Endothelial cell of umbilical vein (primary cell): ENCODE data around the gene MGAT5. TPM values are rescaled to one million over a fixed set of nuclear protein-coding genes. Genes with fewer than 3 reads are reported as not detected.

ENCODE experiments used
- BruUV-seq: library from RNA; stranded (reverse); fragments of 400-500 nt; replicated peaks from 2 replicates; lab custom pipeline; 2021; lab: Mats Ljungman, UMichigan
- CTCF ChIA-PET: fragments of 300-600, 350-600 bp; sonication (Branson Sonifier 250); formaldehyde crosslinking; loops from one replicate; lab custom pipeline; 2021; ENCODE audit warnings: antibody characterized with exemption, inconsistent platforms; lab: Charles Lee
- POLR2A ChIA-PET: fragments of 300-600, 350-600 bp; sonication (Branson Sonifier 250); formaldehyde crosslinking; loops from one replicate; lab custom pipeline; 2021; ENCODE audit warnings: antibody characterized with exemption, inconsistent platforms; lab: Charles Lee
- DNase-seq: peaks from one replicate; pipeline ENCODE4 v3.0.0-alpha.2; 2011; ENCODE audit warnings: low read depth, low spot score
- FAIRE-seq: peaks from 2 replicates; lab custom pipeline; 2011; peaks lifted over from hg19 to GRCh38; lab: Jason Lieb, UNC
- H2AFZ ChIP-seq: 2 replicates; pipeline ENCODE4 v1.6.0; 2012; ENCODE audit warnings: low read depth, low read length, control low read depth, inconsistent platforms
- H3K27ac ChIP-seq: 2 replicates; pipeline ENCODE4 v1.5.1; 2011; ENCODE audit warnings: low read depth, mild to moderate bottlenecking, control low read depth, low read length, moderate library complexity; ENCODE audit not compliant: insufficient read depth
- H3K27me3 ChIP-seq, 2 experiments: 2 replicates each; pipeline versions ENCODE4 v1.6.0 to v1.6.1; 2011; ENCODE audit warnings: low read length in 2 of 2, mixed read lengths in 1 of 2; ENCODE audit not compliant: control insufficient read depth in 2 of 2, insufficient read depth in 2 of 2
- H3K36me3 ChIP-seq, 2 experiments: 2 replicates in 1 of 2; 3 replicates in 1 of 2; pipeline ENCODE4 v1.5.1; 2011; ENCODE audit warnings: low read length in 2 of 2, mild to moderate bottlenecking in 1 of 2, moderate library complexity in 1 of 2; ENCODE audit not compliant: control insufficient read depth in 2 of 2, insufficient read depth in 2 of 2; ENCODE audit errors: extremely low read depth in 1 of 2
- H3K4me1 ChIP-seq: 3 replicates; pipeline ENCODE4 v1.5.1; 2011; ENCODE audit warnings: mild to moderate bottlenecking, low read length; ENCODE audit not compliant: control insufficient read depth, insufficient read depth; ENCODE audit errors: extremely low read depth
- H3K4me2 ChIP-seq: 2 replicates; pipeline ENCODE4 v1.6.1; 2011; ENCODE audit warnings: low read length, control low read depth, mixed read lengths; ENCODE audit not compliant: insufficient read depth
- H3K4me3 ChIP-seq, 3 experiments: fragments of 200-600 bp in 1 of 3; sonication (generic), shearing (Covaris generic) in 1 of 3; replicated peaks in 1 of 3; 2 replicates each; pipeline ENCODE4 v1.5.1; 2011 to 2016; ENCODE audit warnings: control low read depth in 3 of 3, low read length in 3 of 3, mild to moderate bottlenecking in 2 of 3, inconsistent platforms in 1 of 3, low read depth in 1 of 3, moderate library complexity in 1 of 3; ENCODE audit not compliant: insufficient read depth in 1 of 3
- H3K79me2 ChIP-seq: 2 replicates; pipeline ENCODE4 v1.6.0; 2012; ENCODE audit warnings: low read length, inconsistent platforms; ENCODE audit not compliant: control insufficient read depth, insufficient read depth
- H3K9ac ChIP-seq: replicated peaks from 2 replicates; pipeline ENCODE3; 2011; ENCODE audit warnings: low read length, control low read depth; ENCODE audit not compliant: insufficient read depth; ENCODE audit errors: extremely low read depth
- H3K9me1 ChIP-seq: replicated peaks from 3 replicates; pipeline ENCODE4 v1.6.0; 2011; ENCODE audit warnings: mild to moderate bottlenecking, low read length; ENCODE audit not compliant: control insufficient read depth, insufficient read depth; ENCODE audit errors: extremely low read depth
- H3K9me3 ChIP-seq: replicated peaks from 2 replicates; pipeline ENCODE4 v1.5.1; 2012; ENCODE audit warnings: low read length, inconsistent platforms; ENCODE audit not compliant: control insufficient read depth, insufficient read depth
- H4K20me1 ChIP-seq: replicated peaks from 2 replicates; pipeline ENCODE3; 2011; ENCODE audit warnings: mild to moderate bottlenecking, low read length; ENCODE audit not compliant: control insufficient read depth, insufficient read depth; ENCODE audit errors: extremely low read depth
- EZH2 ChIP-seq: IDR thresholded peaks from 2 replicates; pipeline ENCODE4 v1.6.1; 2012; ENCODE audit warnings: borderline replicate concordance, low read depth, mild to moderate bottlenecking, moderate library complexity, low read length, inconsistent platforms; ENCODE audit not compliant: severe bottlenecking
- FOS ChIP-seq: IDR thresholded peaks from 2 replicates; pipeline ENCODE4 v1.6.1; 2011; ENCODE audit warnings: mild to moderate bottlenecking, low read length, moderate library complexity, borderline replicate concordance; ENCODE audit not compliant: insufficient read depth
- GATA2 ChIP-seq: IDR thresholded peaks from 2 replicates; pipeline ENCODE4 v1.7.0; 2011; ENCODE audit warnings: low read depth, mild to moderate bottlenecking, moderate library complexity, mixed read lengths, low read length; ENCODE audit not compliant: insufficient read length, insufficient read depth
- JUN ChIP-seq: IDR thresholded peaks from 2 replicates; pipeline ENCODE4 v1.6.1; 2011; ENCODE audit warnings: borderline replicate concordance, low read depth; ENCODE audit not compliant: insufficient read length, insufficient read depth
- MYC ChIP-seq: IDR thresholded peaks from one replicate; pipeline ENCODE4 v1.6.1; 2011; ENCODE audit warnings: mild to moderate bottlenecking, low read depth, low read length
- POLR2A ChIP-seq: IDR thresholded peaks from 2 replicates; pipeline ENCODE4 v1.6.1; 2012; ENCODE audit warnings: low read depth, mild to moderate bottlenecking, control low read depth, low read length
- POLR2AphosphoS5 ChIP-seq: IDR thresholded peaks from 2 replicates; pipeline ENCODE4 v1.6.1; 2012; ENCODE audit warnings: low read depth, mild to moderate bottlenecking, control low read depth, low read length, moderate library complexity; ENCODE audit not compliant: insufficient read depth
- dilution Hi-C: fragments of 300-500 bp; cut with MboI; formaldehyde crosslinking; loops from one replicate; pipeline ENCODE4 v1.15.0; 2019; ENCODE audit warnings: low sequenced_read_pairs; ENCODE audit not compliant: extremely low pct_ligation_motif_present
- intact Hi-C: fragments of 100-400 bp; cut with micrococcal nuclease; formaldehyde crosslinking; loops from one replicate; pipeline ENCODE4 v1.10.0; 2022
- polyA plus RNA-seq, 4 experiments: library from polyadenylated mRNA; depleted of rRNA in 3 of 4; stranded (reverse) in 3 of 4; unstranded in 1 of 4; fragments of >200 nt; gene quantifications; 2 replicates each; pipeline versions ENCODE4 v1.2.1 to v1.2.3, GENCODE V29; 2011 to 2012; ENCODE audit warnings: missing spikeins in 1 of 4
- total RNA-seq: library from RNA; stranded (reverse); gene quantifications from 2 replicates; pipeline ENCODE4 v1.2.3, GENCODE V29; 2021
- TF ChIP-seq, protein P1 (sequence below): IDR thresholded peaks from 2 replicates; pipeline ENCODE4 v1.6.1; 2011; ENCODE audit not compliant: insufficient read depth, insufficient read length
- TF ChIP-seq, protein P2 (sequence below), 2 donors: IDR thresholded peaks; 1 replicate in 1 of 2; 2 replicates in 1 of 2; pipeline ENCODE4 v1.5.1; 2011; ENCODE audit warnings: low read length in 2 of 2, mild to moderate bottlenecking in 2 of 2, moderate library complexity in 2 of 2, control low read depth in 1 of 2, inconsistent platforms in 1 of 2, low read depth in 1 of 2; ENCODE audit not compliant: insufficient read depth in 1 of 2; ENCODE audit errors: extremely low read depth in 1 of 2

Gene MGAT5
- total and polyA plus RNA-seq, 2 donors (not counting 3 experiments of a cell fraction or from before 2014, with no cell fraction given), result 17.7 to 84.1 TPM

DNA sequence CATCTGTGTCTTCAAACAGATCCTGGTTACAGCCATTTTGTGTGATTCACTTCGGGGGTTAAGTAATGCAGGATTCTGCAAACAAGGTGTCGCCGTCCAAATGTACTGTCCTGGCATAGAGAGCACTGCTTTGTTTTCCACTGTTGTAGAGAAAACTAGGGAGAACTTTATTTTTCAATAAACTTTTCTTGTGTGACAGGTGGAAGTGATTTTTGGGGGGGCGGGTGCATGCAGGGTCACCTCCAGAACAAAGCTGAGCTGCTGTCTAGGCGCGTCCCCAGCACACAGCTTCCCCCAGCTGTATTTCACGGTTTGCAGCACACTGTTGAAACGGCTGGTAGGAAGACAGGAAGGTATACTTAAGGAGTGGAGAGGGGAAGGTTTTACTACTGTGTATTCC, 200.6 kb downstream of the MGAT5 start:
- dilution Hi-C loops, result no loop called here
- H3K4me3 ChIP-seq, result no peak overlapping the region
- no peaks in the 10 kb centered on the region for H3K36me3 ChIP-seq
- peaks cover 5% of the 10 kb centered on the region for H3K4me1 ChIP-seq
- no peak overlapping the region for H3K4me2 ChIP-seq
- TF ChIP-seq JUN (no peak), EZH2 (no peak), GATA2 (no peak), FOS (no peak)
- TF ChIP-seq, protein P1, sequence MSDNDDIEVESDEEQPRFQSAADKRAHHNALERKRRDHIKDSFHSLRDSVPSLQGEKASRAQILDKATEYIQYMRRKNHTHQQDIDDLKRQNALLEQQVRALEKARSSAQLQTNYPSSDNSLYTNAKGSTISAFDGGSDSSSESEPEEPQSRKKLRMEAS, result no peak
- H3K27me3 ChIP-seq, result no peaks in the 10 kb centered on the region
- H4K20me1 ChIP-seq, result no peaks in the 10 kb centered on the region
- H3K27ac ChIP-seq, result no peak overlapping the region
- no peak overlapping the region for H2AFZ ChIP-seq
- BruUV-seq, result no TSS peak
- H3K9ac ChIP-seq, result no peak overlapping the region
- FAIRE-seq (no peak), DNase-seq (no peak)
- H3K9me3 ChIP-seq, result no peaks in the 10 kb centered on the region
- POLR2A ChIA-PET, result no interaction called here
- intact Hi-C loops, result loop anchor here (5.0 kb wide), 1 partner anchor 247 kb away; no protein-coding TSS in a partner anchor
- H3K9me1 ChIP-seq, result no peaks in the 10 kb centered on the region
- no peaks in the 10 kb centered on the region for H3K79me2 ChIP-seq
- CTCF ChIA-PET, result interaction anchor here (1.1 to 11.1 kb wide), 4 partner anchors 77 to 568 kb away, joined by 3 to 234 read pairs (median 80); no protein-coding TSS in a partner anchor

DNA sequence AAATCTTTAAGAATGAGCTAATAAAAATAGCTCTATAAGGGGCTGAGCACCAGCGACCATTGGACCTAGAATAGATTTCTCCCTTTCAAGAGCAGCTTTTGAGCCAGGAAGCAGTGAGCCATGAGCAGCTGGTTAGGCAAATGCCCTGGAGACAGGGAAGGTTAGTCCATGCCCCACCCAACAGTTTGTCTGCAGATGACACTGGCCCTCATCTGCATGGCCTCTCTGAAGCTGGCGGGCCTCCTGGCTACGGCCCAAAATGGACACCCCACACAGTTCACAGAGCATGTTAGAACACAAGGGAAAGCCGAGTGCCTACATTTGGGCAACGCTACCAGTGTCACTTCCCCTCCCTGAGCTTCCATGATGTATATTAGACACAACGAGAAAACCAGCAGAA, 201.1 kb downstream of the MGAT5 start:
- intact Hi-C loops, result loop anchor here (5.0 kb wide), 1 partner anchor 248 kb away; no protein-coding TSS in a partner anchor
- Histone ChIP-seq H3K36me3 (no peaks in the 10 kb centered on the region), H3K9ac (no peak overlapping the region), H2AFZ (no peak overlapping the region), H3K79me2 (no peaks in the 10 kb centered on the region), H3K27ac (no peak overlapping the region), H3K4me3 (no peak overlapping the region), H3K9me3 (no peaks in the 10 kb centered on the region), H3K27me3 (no peaks in the 10 kb centered on the region), H3K4me1 (peaks cover 5% of the 10 kb centered on the region), H3K4me2 (no peak overlapping the region), H4K20me1 (no peaks in the 10 kb centered on the region), H3K9me1 (no peaks in the 10 kb centered on the region)
- no peak for FAIRE-seq
- no peak for DNase-seq
- ChIA-PET CTCF (interaction anchor here (0.9 to 11.1 kb wide), 5 partner anchors 78 to 568 kb away, joined by 3 to 234 read pairs (median 6); no protein-coding TSS in a partner anchor), POLR2A (no interaction called here)
- dilution Hi-C loops, result no loop called here
- BruUV-seq, result no TSS peak
- TF ChIP-seq POLR2AphosphoS5 (no peak), JUN (no peak), POLR2A (no peak), GATA2 (no peak), FOS (no peak), EZH2 (no peak), MYC (no peak)
- TF ChIP-seq, protein P2, sequence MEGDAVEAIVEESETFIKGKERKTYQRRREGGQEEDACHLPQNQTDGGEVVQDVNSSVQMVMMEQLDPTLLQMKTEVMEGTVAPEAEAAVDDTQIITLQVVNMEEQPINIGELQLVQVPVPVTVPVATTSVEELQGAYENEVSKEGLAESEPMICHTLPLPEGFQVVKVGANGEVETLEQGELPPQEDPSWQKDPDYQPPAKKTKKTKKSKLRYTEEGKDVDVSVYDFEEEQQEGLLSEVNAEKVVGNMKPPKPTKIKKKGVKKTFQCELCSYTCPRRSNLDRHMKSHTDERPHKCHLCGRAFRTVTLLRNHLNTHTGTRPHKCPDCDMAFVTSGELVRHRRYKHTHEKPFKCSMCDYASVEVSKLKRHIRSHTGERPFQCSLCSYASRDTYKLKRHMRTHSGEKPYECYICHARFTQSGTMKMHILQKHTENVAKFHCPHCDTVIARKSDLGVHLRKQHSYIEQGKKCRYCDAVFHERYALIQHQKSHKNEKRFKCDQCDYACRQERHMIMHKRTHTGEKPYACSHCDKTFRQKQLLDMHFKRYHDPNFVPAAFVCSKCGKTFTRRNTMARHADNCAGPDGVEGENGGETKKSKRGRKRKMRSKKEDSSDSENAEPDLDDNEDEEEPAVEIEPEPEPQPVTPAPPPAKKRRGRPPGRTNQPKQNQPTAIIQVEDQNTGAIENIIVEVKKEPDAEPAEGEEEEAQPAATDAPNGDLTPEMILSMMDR (IDR thresholded peaks at IDR 0.05; ENCODE audit: extremely low read depth in 1 of 2, insufficient read depth in 1 of 2, low read depth in 1 of 2, low read length in 2 of 2), result no peak
- TF ChIP-seq, protein P1, result no peak
